T-helper 9 cell (primary cell): ENCODE measurements around the gene OR52E4.

Experiments
- DNase-seq: peaks from one replicate; pipeline ENCODE4 v3.0.0-alpha.2; 2020

OR52E4 gene

DNA sequence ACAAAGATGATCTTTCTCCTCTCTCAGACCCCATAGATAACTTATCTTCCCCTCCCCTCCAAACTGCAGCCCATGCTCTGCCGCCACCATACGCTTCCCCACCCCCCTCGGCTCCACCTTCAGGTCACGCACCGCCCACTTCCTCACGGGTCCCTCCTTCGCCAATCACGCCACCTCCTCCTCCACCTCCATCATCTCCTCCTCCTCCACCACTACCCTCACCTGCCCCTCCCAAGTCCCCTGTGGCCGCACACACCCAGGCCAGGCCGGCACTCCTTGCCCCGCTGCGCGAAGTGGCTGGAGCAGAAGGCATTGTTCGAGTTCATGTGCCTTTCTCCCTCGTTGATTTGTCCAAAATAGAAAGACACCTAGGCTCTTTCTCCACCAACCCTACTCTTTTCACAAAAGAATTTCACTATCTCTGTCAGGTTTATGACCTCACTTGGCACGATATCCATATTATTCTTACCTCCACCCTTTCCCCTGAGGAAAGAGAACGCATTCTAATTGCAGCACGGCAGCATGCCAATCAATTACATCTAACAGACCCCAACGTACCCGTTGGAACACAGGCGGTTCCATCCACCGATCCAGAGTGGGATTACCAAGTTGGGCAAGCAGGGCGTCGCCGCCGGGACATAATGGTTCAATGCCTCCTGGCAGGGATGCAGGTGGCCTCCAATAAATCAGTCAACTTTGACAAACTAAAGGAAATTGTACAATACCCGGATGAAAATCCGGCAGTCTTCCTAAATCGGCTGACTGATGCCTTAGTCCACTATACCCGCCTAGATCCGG lies 49.3 kb downstream of the OR52E4 start:
- no peak for DNase-seq

GRCh38 chr11:5930614-5931013 lies 50.2 kb downstream of the OR52E4 start:
- DNase-seq, result no peak

DNA sequence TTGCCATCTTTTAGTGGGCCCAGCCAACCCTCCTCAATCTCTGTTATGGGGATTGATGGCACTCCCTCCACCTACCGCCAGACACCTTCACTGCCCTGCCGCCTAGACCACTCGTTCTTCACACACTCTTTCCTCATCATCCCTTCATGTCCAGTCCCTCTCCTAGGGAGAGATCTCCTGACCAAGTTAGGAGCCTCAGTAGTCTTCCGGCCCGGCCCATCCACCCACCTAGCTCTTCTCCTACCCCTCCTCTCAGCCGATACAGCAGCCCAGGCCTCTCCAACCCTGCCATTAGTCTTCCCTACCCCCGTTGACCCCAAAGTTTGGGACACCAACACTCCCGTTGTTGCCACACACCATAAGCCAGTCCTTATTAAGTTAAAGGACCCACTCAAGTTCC lies 50.6 kb downstream of the OR52E4 start:
- DNase-seq, result no peak

- no peak for DNase-seq
Measured at GRCh38 chr11:5932671-5933070, 52.2 kb downstream of the OR52E4 start.

DNA sequence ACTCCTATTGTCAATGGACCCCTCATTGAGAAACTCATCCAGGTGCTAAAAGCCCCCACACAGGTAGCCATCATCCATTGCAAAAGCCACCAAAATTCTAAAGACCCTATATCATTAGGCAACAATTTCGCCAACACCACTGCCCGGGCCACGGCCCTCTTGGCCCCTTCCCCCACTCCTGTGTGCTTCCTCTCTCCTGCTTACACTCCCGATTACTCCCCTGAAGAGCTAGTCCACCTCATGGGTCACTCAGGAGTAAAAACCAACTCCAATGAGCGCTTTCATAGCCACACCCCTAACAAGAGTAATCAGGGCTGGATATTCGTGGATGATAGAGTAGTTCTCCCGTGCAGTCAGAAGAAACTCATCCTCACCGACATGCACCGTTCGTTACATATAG lies 52.7 kb downstream of the OR52E4 start:
- DNase-seq, result no peak
